Measurements from ENCODE around the gene HSPB9. TPM values are rescaled to one million over a fixed set of nuclear protein-coding genes. Genes with fewer than 3 reads are reported as not detected.

The HSPB9 gene
- total RNA-seq, 2 donors from 2014 or later, result 1.8 TPM; not detected in 1

GRCh38 chr17:42165751-42166150, 43.1 kb downstream of the HSPB9 start:
- no peaks in the 10 kb centered on the region for H3K27me3 ChIP-seq
- intact Hi-C loops (cut with DNase I), result no loop called here
- no peak for DNase-seq
- WGBS, 2 donors, result 78 to 79% methylated on average over 6 of the region's 6 CpGs
- ATAC-seq, result no peak
- H3K4me3 ChIP-seq, result no peak overlapping the region
- no peaks in the 10 kb centered on the region for H3K9me3 ChIP-seq
- TF ChIP-seq POLR2A (IDR thresholded peaks at IDR 0.05) (no peak), CTCF (IDR thresholded peaks at IDR 0.05) (no peak)
- H3K4me1 ChIP-seq, result no peaks in the 10 kb centered on the region
- no peak overlapping the region for H3K27ac ChIP-seq
- H3K36me3 ChIP-seq (replicated peaks in 1 of 2; ENCODE audit: insufficient read depth in 1 of 2, low read depth in 2 of 2), result no peaks in the 10 kb centered on the region

DNA sequence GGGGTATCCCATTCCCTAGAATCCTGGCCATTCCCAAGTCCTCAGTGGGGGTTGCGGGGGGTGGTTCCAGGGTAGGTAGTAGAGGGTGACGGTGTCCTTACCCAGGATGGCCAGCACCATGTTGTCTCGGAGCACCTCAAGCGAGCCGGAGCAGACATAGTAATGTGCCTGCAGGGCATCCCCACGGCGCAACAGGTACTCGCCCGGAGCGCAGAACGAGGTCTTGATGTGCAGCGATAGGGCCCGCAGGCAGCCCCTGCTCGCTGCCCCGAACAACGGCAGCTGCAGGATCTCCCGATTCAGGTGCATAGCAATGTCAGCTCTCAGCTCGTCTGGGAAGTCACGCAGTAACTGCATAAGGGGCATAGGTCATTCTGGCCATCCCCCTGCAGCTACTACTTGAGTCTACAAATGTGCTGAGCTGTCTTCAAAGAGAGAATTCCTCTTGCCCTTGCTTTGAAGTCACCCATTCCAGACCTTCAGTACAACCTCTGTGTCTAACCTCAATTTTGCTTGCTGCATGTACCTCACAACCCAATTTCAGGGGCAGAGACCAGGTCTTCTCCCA, 43.7 kb downstream of the HSPB9 start:
- Histone ChIP-seq H3K4me1 (no peaks in the 10 kb centered on the region), H3K27ac (no peak overlapping the region), H3K36me3 (replicated peaks in 1 of 2; ENCODE audit: insufficient read depth in 1 of 2, low read depth in 2 of 2) (no peaks in the 10 kb centered on the region), H3K9me3 (no peaks in the 10 kb centered on the region), H3K27me3 (no peaks in the 10 kb centered on the region), H3K4me3 (no peak overlapping the region)
- intact Hi-C loops (cut with DNase I), result no loop called here
- WGBS, 2 donors, result 82 to 84% methylated on average over 4 to 19 of the region's 19 CpGs
- DNase-seq (no peak), ATAC-seq (no peak)
- TF ChIP-seq CTCF (IDR thresholded peaks at IDR 0.05) (no peak), POLR2A (IDR thresholded peaks at IDR 0.05) (no peak)

DNA sequence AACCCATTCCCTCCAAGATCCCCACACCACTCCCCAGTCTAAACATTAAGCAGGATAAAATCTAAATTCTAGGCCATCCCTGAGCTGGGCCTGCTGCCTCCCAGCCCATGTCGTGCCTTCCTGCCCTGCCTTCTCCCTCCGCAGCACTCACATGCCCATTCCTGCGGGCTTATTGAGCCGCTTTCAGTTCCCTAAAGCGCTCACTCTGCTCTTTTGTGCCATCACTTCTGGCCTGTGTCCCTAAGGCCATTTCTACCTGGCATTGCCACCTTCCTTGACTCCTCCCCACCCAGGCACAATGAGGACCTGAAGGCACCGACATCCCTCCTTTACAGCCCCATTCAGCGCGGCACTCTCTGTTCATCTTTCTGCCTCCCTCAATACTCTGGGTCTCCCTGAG, 45.2 kb downstream of the HSPB9 start:
- no peaks in the 10 kb centered on the region for H3K27me3 ChIP-seq
- ATAC-seq, result no peak
- intact Hi-C loops (cut with DNase I), result no loop called here
- H3K9me3 ChIP-seq, result no peaks in the 10 kb centered on the region
- no peak overlapping the region for H3K27ac ChIP-seq
- H3K36me3 ChIP-seq (replicated peaks in 1 of 2; ENCODE audit: insufficient read depth in 1 of 2, low read depth in 2 of 2), result no peaks in the 10 kb centered on the region
- WGBS, 2 donors, result 74 to 93% methylated on average over 8 of the region's 8 CpGs
- H3K4me3 ChIP-seq, result no peak overlapping the region
- no peaks in the 10 kb centered on the region for H3K4me1 ChIP-seq
- TF ChIP-seq CTCF (IDR thresholded peaks at IDR 0.05) (no peak), POLR2A (IDR thresholded peaks at IDR 0.05) (no peak)
- no peak for DNase-seq

DNA sequence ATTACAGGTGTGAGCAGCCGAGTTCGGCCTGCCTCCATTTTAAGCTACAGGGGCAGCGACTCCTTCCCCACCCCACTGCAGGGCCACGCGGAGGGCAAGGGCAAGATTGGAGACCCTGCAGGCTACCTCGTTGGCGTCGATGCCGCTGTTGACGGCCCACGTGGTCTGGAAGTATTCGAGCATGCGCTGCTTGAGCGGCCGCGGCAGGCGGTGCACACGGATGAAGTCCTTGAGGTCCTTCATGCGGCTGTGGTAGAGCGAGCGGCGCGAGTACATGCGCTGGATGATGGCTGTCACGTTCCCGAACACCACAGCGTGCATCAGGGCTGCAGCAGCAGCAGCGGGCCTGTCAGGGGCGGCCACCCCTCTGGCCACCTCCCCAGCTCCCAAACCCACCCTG, 46.7 kb downstream of the HSPB9 start:
- intact Hi-C loops (cut with DNase I), result no loop called here

More for the DNA sequence above, 46.7 kb downstream of the HSPB9 start:
- WGBS, 2 donors, result 84 to 95% methylated on average over 15 to 28 of the region's 29 CpGs
- no peaks in the 10 kb centered on the region for H3K9me3 ChIP-seq
- no peak overlapping the region for H3K27ac ChIP-seq
- DNase-seq (no peak), ATAC-seq (no peak)
- no peaks in the 10 kb centered on the region for H3K4me1 ChIP-seq
- no peaks in the 10 kb centered on the region for H3K36me3 ChIP-seq (replicated peaks in 1 of 2; ENCODE audit: insufficient read depth in 1 of 2, low read depth in 2 of 2)
- H3K4me3 ChIP-seq, result no peak overlapping the region
- no peaks in the 10 kb centered on the region for H3K27me3 ChIP-seq
- TF ChIP-seq POLR2A (IDR thresholded peaks at IDR 0.05) (no peak), CTCF (IDR thresholded peaks at IDR 0.05) (no peak)
